Activated naive CD4-positive, alpha-beta T cell treated with anti-CD3 and anti-CD28 coated beads, Interleukin-2, amount 50 U/mL, for 72 hours (primary cell): Measurements from ENCODE around the gene NDRG3. TPM values are rescaled to one million over a fixed set of nuclear protein-coding genes. Genes with fewer than 3 reads are reported as not detected.

ENCODE experiments used
- ATAC-seq, 2 donors: fragments of 150-1000 bp; cut with Tn5 transposase; 2 replicates each; pipeline ENCODE4 v1.10.0; 2021; ENCODE audit warnings: mild to moderate bottlenecking in 2 of 2, moderate library complexity in 2 of 2
- DNase-seq, 2 donors: peaks; one replicate each; pipeline ENCODE4 v3.0.0; 2021 to 2022; ENCODE audit warnings: low spot score in 2 of 2
- H3K27ac Mint-ChIP-seq, 2 donors: one replicate each; pipeline ENCODE4 v1.8.0; 2022; ENCODE audit warnings: mild to moderate bottlenecking in 2 of 2, mixed read lengths in 2 of 2
- H3K36me3 Mint-ChIP-seq, 2 donors: one replicate each; pipeline ENCODE4 v1.8.0; 2022; ENCODE audit warnings: mixed read lengths in 2 of 2
- H3K9me3 Mint-ChIP-seq, 2 donors: one replicate each; pipeline ENCODE4 v1.8.0; 2022; ENCODE audit warnings: mixed read lengths in 2 of 2
- total RNA-seq, 2 donors: library from RNA; stranded (reverse); gene quantifications; one replicate each; pipeline ENCODE4 v1.2.3, GENCODE V29; 2022

NDRG3 gene
- total RNA-seq, 2 donors from 2014 or later, result 28.8 to 42.1 TPM

DNA sequence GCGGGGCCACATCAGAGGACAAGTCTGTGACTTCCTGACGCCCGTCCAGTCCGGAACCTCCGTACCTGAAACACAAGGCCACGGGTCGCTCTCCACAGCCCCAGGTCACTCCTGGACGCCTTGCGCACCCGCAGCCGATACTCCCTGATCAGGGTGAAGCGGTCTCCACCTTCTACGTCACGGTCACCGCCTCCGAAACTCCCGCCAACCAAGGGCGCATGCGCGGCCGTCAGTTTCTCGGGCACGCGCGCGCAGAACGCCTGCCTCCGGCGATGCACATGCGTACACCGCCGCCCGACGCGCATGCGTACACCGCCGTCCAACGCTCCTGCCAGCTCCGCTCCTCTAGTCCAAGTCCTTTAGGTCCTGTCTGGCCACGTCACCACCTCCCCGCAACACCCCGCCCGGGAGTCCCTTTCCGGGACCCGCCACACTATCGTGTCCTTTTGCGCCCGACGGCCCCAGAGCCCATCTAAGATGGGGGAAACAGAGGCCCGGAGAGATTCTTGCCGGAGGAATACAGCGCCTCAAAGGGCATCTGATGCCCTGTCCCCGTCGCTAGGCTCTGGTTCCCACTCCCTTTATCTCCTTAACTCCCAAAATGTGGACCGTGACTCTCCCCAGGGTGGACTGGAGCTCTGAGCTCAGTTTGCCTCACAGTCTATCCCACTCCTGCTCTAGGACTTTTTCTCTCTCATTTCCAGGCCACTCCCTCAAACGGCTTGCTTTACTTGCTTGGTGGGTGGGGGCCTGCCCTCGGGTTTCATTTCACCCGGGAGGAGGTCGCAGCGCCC is 27.9 kb upstream of the NDRG3 start, which contains the start of gene DSN1:
Gene DSN1, minus strand, starts transcription at position 167 of the 794 bp plus-strand sequence. CDS start 2,305 bp downstream, outside the sequence.
- H3K36me3 Mint-ChIP-seq, result peaks cover 6 to 7% of the 10 kb centered on the region in 2 donors
- DNase-seq, result peak; percentile 100
- H3K9me3 Mint-ChIP-seq, result no peaks in the 10 kb centered on the region
- peak within 1 kb of the TSS; percentile 92 to 98 for H3K27ac Mint-ChIP-seq
- peak; percentile 91 to 92 for ATAC-seq

DNA sequence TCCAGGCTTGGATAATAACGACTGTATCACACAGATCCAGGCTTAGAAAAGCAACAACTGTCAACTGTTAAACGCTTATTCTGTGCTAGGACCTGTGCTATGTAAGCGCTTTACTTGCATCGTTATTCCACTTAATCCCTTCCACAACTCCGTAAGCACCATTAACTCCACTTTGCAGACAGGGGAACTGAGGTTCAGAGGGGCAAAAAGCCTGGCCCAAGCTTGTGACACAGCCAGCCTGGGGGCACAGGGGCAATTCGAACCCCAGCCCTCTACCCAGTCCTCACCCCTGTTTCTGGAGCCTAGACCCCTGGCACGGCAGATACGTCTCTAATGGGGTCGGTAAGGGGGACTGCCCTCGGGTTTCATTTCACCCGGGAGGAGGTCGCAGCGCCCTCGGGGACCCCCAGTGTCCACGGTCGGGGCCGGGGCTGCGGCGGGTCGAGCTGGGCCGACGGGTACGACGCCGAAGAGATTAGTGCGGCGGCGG is 27.3 kb upstream of the NDRG3 start:
- Mint-ChIP-seq H3K36me3 (peaks cover 6 to 7% of the 10 kb centered on the region in 2 donors), H3K27ac (peak overlapping the region; percentile 92 to 98)

DNA sequence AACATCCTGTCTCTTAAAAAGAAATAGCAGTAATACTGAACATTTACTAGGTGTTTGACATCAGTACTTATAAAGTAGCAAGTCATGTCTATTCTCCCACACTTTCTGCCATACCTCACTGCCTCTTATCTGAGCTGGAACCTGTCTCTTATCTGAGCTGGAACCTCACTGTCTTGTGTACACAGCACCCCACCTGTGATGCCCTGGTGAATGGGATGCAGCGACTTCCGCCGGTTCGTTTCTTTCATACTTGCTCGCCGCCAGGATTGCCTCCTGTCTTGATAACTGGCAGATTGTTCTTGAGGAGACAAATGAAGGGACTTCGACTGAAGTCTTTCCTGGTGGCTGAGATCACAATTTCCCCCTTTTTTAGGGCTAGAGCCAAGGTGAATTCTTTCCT is 24.8 kb upstream of the NDRG3 start:
- Mint-ChIP-seq H3K9me3 (no peaks in the 10 kb centered on the region), H3K36me3 (peaks cover 6 to 7% of the 10 kb centered on the region in 2 donors), H3K27ac (no peak overlapping the region)
- DNase-seq (no peak), ATAC-seq (no peak)

More for the DNA sequence above, 27.3 kb upstream of the NDRG3 start:
- no peaks in the 10 kb centered on the region for H3K9me3 Mint-ChIP-seq
- DNase-seq (no peak), ATAC-seq (no peak)

DNA sequence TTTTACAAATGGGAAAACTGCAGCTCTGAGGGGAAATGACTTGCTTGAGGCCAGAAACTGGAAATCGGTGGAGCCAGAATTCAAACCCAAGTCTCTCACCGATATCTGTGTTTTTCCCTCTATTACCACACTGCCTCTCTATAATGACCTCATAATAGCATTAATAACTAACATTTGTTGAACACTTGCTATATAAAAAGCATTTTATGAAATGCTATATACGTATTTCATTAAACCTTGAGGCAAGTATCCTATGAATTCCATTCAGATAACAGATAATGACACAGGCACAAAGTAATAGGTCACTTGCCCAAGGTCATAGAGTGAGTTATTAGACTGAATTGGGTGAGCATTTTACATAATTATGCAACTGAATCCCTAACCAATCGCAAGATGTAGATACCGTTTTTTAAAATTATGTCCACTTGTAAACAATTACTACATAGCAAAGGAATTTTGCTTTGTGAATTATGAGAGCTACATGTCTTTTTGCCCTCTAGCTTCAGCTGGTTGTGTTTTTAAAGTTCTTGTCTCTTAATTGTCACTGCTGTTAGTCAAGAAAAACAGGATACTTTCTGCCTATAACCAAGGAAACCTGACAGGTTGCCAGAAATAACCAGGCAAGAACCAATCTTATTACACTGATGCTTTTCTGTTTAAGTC is 23.0 kb upstream of the NDRG3 start:
- H3K36me3 Mint-ChIP-seq, result peaks cover 6 to 7% of the 10 kb centered on the region in 2 donors
- no peak for ATAC-seq

DNA sequence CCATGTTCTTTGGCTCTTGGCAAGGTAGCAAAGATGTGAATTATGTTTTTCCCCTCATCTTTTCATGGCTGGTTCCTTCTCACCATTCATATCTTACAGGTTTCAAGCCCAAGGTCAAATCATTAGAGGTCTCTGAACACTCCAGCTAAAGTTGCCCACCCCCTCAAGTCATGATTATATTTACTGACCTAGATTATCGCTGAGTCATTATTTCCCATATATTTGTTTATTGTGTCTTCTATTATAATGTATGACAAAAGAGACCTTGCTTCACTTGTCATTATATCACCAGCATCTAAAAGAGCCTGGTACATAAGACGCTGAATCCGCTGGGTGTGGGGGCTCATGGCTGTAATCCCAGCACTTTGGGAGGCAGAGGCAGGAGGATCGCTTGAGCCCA is 15.2 kb upstream of the NDRG3 start:
- no peak for ATAC-seq
- no peak for DNase-seq
- peak overlapping the region in 1 of 2 donors; percentile 55 for H3K27ac Mint-ChIP-seq
- no peaks in the 10 kb centered on the region for H3K9me3 Mint-ChIP-seq
- H3K36me3 Mint-ChIP-seq, result peaks cover 4 to 6% of the 10 kb centered on the region in 2 donors

More for the DNA sequence above, 23.0 kb upstream of the NDRG3 start:
- DNase-seq, result no peak
- no peaks in the 10 kb centered on the region for H3K9me3 Mint-ChIP-seq
- no peak overlapping the region for H3K27ac Mint-ChIP-seq

GRCh38 chr20:36760647-36761046 is 14.8 kb upstream of the NDRG3 start:
- Mint-ChIP-seq H3K36me3 (peaks cover 4 to 6% of the 10 kb centered on the region in 2 donors), H3K27ac (peak overlapping the region in 1 of 2 donors; percentile 72), H3K9me3 (no peaks in the 10 kb centered on the region)
- DNase-seq (no peak), ATAC-seq (no peak)

DNA sequence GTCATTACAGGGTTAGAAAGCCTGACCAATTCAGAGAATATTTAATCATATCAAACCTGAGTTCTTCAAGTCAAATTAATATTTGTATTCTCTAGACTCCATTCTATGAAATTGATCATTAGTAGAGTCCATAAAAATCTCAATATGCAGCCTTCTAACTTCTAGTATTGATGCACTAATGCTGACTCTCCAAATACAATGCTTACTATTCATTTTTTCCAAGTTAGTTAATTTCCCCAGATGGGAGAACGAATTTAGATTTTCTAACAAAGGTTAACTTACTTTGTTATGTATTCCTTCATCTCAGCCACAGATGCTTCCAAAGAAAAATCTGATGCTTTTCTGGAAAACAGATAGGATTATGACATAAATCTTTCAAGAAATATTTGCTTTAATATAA is 12.4 kb upstream of the NDRG3 start:
- Mint-ChIP-seq H3K36me3 (peaks cover 6 to 9% of the 10 kb centered on the region in 2 donors), H3K9me3 (no peaks in the 10 kb centered on the region), H3K27ac (no peak overlapping the region)
- DNase-seq, result no peak
- no peak for ATAC-seq

DNA sequence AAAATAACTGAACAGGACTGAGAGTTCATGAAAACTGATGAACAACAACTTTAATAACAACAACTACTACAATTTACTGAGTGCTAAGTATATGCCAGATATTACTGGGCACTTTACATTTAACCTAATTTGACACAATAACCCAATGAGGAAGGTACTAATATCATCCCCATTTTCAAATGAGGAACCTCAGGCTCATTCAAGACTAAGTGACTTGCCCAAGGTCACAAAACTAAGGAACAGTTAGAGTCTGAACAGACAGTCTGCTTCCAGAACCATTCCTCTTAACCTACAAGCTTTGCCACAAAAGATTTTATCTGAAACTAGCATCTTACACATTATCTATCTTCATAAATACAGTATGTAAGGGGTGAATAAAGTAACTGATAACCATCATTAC is 10.6 kb upstream of the NDRG3 start:
- DNase-seq, result no peak
- no peak for ATAC-seq
- H3K9me3 Mint-ChIP-seq, result no peaks in the 10 kb centered on the region
- H3K27ac Mint-ChIP-seq, result no peak overlapping the region
- H3K36me3 Mint-ChIP-seq, result peaks cover 9 to 17% of the 10 kb centered on the region in 2 donors

DNA sequence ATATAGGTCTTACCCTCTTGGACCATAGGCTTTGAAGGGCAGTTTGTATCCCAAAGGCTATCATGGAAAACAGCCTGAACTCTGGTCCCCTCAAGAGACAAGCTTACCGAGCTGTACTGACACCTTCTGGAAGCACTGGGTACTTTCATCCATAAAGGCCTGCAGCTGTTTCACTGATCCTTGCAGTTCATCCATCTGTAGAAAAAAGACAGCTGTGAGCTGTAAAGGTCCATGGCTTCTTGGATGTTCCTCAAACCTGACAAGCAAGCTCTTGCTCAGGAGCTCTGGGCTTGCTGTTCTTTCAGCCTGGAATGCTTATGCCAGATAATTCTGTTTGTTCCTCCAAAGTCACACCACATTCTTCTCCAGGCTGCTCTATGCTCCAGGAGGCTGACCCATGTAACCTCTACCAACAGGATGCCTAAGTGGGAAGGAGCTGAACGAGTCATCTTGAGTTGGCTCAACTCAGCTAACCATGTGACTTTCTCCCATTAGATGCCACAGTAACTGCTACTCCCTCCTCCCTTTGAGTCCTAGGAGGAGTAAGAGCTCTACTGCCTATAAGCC is 8.8 kb upstream of the NDRG3 start:
- peaks cover 9 to 27% of the 10 kb centered on the region in 2 donors for H3K36me3 Mint-ChIP-seq
- peak; percentile 75 to 78 for ATAC-seq

GRCh38 chr20:36752582-36752981 is 6.7 kb upstream of the NDRG3 start:
- DNase-seq (no peak), ATAC-seq (no peak)
- H3K27ac Mint-ChIP-seq, result no peak overlapping the region
- no peaks in the 10 kb centered on the region for H3K9me3 Mint-ChIP-seq
- H3K36me3 Mint-ChIP-seq, result peaks cover 6 to 22% of the 10 kb centered on the region in 2 donors

More for the DNA sequence above, 8.8 kb upstream of the NDRG3 start:
- peak in 1 of 2 donors; percentile 26 for DNase-seq
- Mint-ChIP-seq H3K9me3 (no peaks in the 10 kb centered on the region), H3K27ac (no peak overlapping the region)

GRCh38 chr20:36745234-36745926 is 510 bp downstream of the NDRG3 start:
- peak in 1 of 2 donors; percentile 36 for DNase-seq
- H3K27ac Mint-ChIP-seq, result peak overlapping the region; percentile 89 to 92
- H3K36me3 Mint-ChIP-seq, result peaks cover 0 to 2% of the 10 kb centered on the region in 2 donors
- peak in 1 of 2 donors; percentile 56 for ATAC-seq
- H3K9me3 Mint-ChIP-seq, result no peaks in the 10 kb centered on the region

DNA sequence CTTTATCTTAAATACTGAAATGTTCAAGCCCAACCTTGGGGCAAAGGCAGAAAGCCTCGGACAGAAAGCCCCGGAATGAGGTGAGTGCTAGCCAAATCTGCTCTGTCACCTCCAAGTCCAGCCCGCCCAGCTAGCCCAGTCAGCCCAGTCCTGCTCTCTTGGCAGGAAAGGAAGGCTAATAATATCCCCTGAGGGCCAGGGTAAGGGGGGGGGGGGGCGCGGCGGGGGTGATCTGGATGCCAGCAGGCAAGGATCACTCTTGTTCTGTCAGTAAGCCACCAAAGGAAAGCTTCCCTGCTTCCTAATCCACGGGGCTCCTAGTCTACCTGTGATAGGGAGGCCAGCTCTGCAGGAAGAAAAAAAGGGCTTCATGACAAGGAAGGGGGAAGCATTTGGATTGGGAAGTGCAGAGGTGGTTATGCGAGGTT is 1.1 kb downstream of the NDRG3 start:
- no peak for ATAC-seq
- Mint-ChIP-seq H3K27ac (peak overlapping the region in 1 of 2 donors; percentile 92), H3K9me3 (no peaks in the 10 kb centered on the region), H3K36me3 (no peaks in the 10 kb centered on the region)
- DNase-seq, result no peak

DNA sequence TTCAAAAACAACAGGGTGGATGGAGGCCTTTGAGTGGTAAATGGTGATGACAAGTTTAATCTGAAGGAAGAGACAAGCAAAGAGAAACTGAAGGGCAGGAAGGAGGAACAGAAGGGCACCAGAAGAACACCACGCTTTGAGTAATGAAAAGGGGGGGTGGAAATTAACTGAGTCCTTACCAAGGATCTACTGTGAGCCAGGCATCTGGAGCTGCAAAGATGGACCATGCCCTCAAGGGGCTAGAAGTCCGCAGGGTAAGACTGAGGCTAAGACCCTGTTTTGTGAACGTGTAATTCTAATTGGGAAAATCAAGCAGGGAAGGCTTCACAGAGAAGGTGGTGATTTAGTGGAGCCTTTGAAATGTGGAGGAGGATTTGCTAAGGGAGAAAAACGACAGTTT is 1.6 kb downstream of the NDRG3 start:
- ATAC-seq (no peak), DNase-seq (no peak)
- no peaks in the 10 kb centered on the region for H3K9me3 Mint-ChIP-seq
- peak overlapping the region in 1 of 2 donors; percentile 69 for H3K27ac Mint-ChIP-seq
- no peaks in the 10 kb centered on the region for H3K36me3 Mint-ChIP-seq

- DNase-seq (no peak), ATAC-seq (no peak)
- H3K9me3 Mint-ChIP-seq, result no peaks in the 10 kb centered on the region
- H3K36me3 Mint-ChIP-seq, result no peaks in the 10 kb centered on the region
- no peak overlapping the region for H3K27ac Mint-ChIP-seq
Measured at GRCh38 chr20:36742558-36742957, 3.3 kb downstream of the NDRG3 start.

DNA sequence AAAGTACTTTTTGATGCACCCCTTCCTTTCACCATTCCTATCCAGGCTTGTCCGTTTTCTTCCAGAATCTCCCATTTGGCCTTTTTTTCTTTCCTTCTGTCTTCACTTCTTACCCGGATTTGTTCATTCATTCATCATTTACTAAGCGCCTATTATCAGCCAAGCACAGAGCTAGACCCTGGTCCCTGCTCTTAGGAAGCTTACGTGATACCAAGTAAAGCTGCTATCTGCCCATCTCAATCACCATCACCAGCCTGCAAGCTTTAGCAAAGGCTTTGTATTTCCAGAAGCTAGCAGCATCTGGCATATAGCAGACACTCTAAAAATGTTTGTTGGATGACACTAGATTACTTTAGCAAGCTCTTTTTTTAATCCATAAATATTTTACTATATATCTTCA is 4.8 kb downstream of the NDRG3 start:
- Mint-ChIP-seq H3K27ac (no peak overlapping the region), H3K36me3 (no peaks in the 10 kb centered on the region), H3K9me3 (no peaks in the 10 kb centered on the region)
- no peak for DNase-seq
- no peak for ATAC-seq

GRCh38 chr20:36737183-36737499 is 8.7 kb downstream of the NDRG3 start:
- Mint-ChIP-seq H3K36me3 (no peaks in the 10 kb centered on the region), H3K27ac (no peak overlapping the region), H3K9me3 (no peaks in the 10 kb centered on the region)
- DNase-seq (no peak), ATAC-seq (no peak)
